ENCODE data around the gene TLE6.
A peak's percentile ranks its signal among the peaks of the same experiment; 100 is the strongest.
"Not testable (repeated sequence)": the region's sequence is repeated elsewhere in the genome, so short reads cannot be mapped to it uniquely, and the experiment has no call there.

TLE6 gene

DNA sequence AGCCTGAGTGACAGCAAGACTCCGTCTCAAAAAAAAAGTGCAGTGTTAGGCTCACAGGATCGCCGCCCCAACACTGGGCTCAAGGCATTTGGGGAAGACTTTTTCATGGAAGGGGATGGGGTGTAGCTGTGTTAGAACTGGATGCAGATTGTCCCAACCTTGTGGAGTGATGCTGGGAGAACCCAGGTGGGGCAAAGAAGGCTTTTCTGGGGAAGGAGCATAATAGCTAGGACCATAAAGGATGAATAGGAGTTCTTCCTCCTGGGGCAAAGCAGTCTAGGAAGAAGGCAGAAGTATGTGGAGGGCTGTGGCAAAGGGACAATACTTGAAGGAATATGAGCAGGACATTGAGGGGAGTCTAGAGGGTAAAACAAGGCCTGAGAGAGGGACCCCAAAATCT lies 11.2 kb downstream of the TLE6 start:
- peaks cover 0 to 8% (median 0%) of the 10 kb centered on the region in 11 experiments; a peak in 2 of 22 replicates for H3K27me3 ChIP-seq
- no peak for TF ChIP-seq Cebpa-rat (IDR thresholded peaks at IDR 0.05)

GRCh38 chr19:2989236-2989946 lies 12.0 kb downstream of the TLE6 start:
- H3K27ac ChIP-seq, result no peak overlapping the region
- H3K4me2 ChIP-seq, result no peak overlapping the region
- H3K4me1 ChIP-seq, result peaks cover 14 to 53% (median 43%) of the 10 kb centered on the region in 10 experiments; a peak in 19 of 20 replicates
- no peaks in the 10 kb centered on the region for H3K36me3 ChIP-seq
- no peak overlapping the region for H3K4me3 ChIP-seq
- TF ChIP-seq Cebpa-rat (IDR thresholded peaks at IDR 0.05), result no peak
- H3K27me3 ChIP-seq, result peaks cover 0 to 8% (median 0%) of the 10 kb centered on the region in 11 experiments; a peak in 2 of 22 replicates
- H4K20me1 ChIP-seq, result no peaks in the 10 kb centered on the region
- H3K9me3 ChIP-seq (replicated peaks in 1 of 11), result no peaks in the 10 kb centered on the region
- H3K9ac ChIP-seq, result no peak overlapping the region

More for the DNA sequence above, 11.2 kb downstream of the TLE6 start:
- H3K27ac ChIP-seq, result no peak overlapping the region
- peak overlapping the region in 3 of 11 experiments; percentile 15 to 98 (median 97); a peak in 1 of 22 replicates for H3K4me2 ChIP-seq
- H3K4me1 ChIP-seq, result peaks cover 22 to 61% (median 51%) of the 10 kb centered on the region in 10 experiments
- no peaks in the 10 kb centered on the region for H4K20me1 ChIP-seq
- H3K4me3 ChIP-seq, result no peak overlapping the region
- H3K9me3 ChIP-seq (replicated peaks in 1 of 11), result no peaks in the 10 kb centered on the region
- no peak overlapping the region for H3K9ac ChIP-seq
- no peaks in the 10 kb centered on the region for H3K36me3 ChIP-seq

DNA sequence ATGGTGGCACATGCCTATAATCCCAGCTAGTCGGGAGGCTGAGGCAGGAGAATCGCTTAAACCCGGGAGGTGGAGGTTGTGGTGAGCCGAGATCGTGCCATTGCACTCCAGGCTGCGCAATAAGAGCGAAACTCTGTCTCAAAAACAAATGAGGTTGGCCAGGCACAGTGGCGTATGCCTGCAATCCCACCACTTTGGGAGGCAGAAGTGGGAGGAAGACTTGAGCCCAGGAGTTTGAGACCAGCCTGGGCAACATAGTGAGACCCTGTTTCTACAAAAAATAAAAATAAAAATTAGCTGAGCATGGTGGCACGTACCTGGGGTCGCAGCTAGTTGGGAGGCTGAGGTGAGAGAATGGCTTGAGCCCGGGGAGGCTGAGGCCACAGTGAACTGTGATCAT lies 15.0 kb downstream of the TLE6 start:
- H3K27me3 ChIP-seq, result not testable (repeated sequence)

DNA sequence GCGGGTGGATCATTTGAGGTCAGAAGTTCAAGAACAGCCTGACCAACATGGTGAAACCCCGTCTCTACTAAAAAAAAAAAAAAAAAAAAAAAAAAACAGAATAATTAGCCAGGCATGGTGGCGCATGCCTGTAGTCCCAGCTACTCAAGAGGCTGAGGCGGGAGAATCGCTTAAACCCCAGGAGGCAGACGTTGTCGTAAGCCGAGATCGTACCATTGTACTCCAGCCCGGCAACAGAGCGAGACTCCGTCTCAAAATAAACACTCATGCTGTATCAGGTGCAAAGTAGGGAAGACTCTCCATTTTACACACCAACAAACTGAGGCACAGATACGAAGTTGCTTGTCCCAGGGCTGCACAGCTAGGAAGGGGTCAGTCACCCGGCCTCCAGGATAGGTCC lies 15.6 kb downstream of the TLE6 start:
- Histone ChIP-seq H3K4me3 (no peak overlapping the region), H3K9ac (no peak overlapping the region), H4K20me1 (no peaks in the 10 kb centered on the region), H3K9me3 (replicated peaks in 1 of 11) (no peaks in the 10 kb centered on the region), H3K4me2 (peak overlapping the region in 5 of 11 experiments; percentile 28 to 45 (median 33); a peak in 7 of 22 replicates), H3K27ac (no peak overlapping the region), H3K4me1 (peaks cover 0 to 20% (median 15%) of the 10 kb centered on the region in 10 experiments; a peak in 15 of 20 replicates), H3K27me3 (no peaks in the 10 kb centered on the region), H3K36me3 (no peaks in the 10 kb centered on the region)
- TF ChIP-seq Cebpa-rat (IDR thresholded peaks at IDR 0.05), result no peak

More for the DNA sequence above, 15.0 kb downstream of the TLE6 start:
- not testable (repeated sequence) for H3K9ac ChIP-seq; H3K36me3 ChIP-seq; H3K4me3 ChIP-seq; H3K27ac ChIP-seq; H3K9me3 ChIP-seq (replicated peaks in 1 of 11); H3K4me2 ChIP-seq; H4K20me1 ChIP-seq
- peaks cover 5 to 23% (median 18%) of the 10 kb centered on the region in 10 experiments; a peak in 19 of 20 replicates for H3K4me1 ChIP-seq

- TF ChIP-seq Cebpa-rat (IDR thresholded peaks at IDR 0.05), result no peak
- Histone ChIP-seq H3K27ac (no peak overlapping the region), H3K4me3 (no peak overlapping the region), H3K27me3 (no peaks in the 10 kb centered on the region), H3K4me2 (peak overlapping the region in 3 of 11 experiments; percentile 28 to 40 (median 29); a peak in 4 of 22 replicates), H3K4me1 (peaks cover 0 to 17% (median 9%) of the 10 kb centered on the region in 10 experiments; a peak in 9 of 20 replicates), H3K9me3 (replicated peaks in 1 of 11) (peaks cover 0 to 4% (median 1%) of the 10 kb centered on the region in 11 experiments; a peak in 14 of 22 replicates), H3K36me3 (no peaks in the 10 kb centered on the region), H3K9ac (no peak overlapping the region), H4K20me1 (no peaks in the 10 kb centered on the region)
Observed at GRCh38 chr19:2993579-2993978, 16.2 kb downstream of the TLE6 start.

DNA sequence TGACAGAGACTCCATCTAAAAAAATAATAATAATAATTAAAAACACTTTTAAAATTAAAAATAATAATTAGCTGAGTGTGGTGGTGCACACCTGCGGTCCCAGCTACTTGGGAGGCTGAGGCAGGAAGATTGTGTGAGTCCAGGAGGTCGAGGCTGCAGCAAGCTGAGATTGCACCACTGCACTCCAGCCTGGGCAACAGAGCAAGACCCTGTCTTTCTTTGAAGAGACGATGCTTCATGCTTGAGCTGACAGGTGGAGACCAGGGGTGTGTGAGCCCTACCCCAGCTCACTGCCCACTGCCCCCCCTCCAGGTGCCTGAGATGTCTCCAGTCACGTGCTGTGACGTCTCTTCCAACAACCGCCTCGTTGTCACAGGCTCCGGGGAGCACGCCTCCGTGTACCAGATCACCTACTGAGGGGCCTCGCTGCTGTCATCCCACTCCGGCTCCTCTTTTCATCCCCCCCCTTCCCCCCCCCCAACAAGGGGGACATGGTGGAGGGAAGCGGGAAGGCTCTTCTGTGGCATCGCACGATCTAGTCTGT lies 17.3 kb downstream of the TLE6 start:
- Histone ChIP-seq H3K4me1 (peaks cover 0 to 17% (median 7%) of the 10 kb centered on the region in 10 experiments; a peak in 7 of 20 replicates), H3K4me3 (no peak overlapping the region), H3K36me3 (no peaks in the 10 kb centered on the region), H3K9me3 (replicated peaks in 1 of 11) (peaks cover 5 to 14% (median 11%) of the 10 kb centered on the region in 11 experiments), H3K27ac (no peak overlapping the region), H4K20me1 (no peaks in the 10 kb centered on the region), H3K27me3 (no peaks in the 10 kb centered on the region), H3K9ac (no peak overlapping the region), H3K4me2 (no peak overlapping the region)
- TF ChIP-seq Cebpa-rat (IDR thresholded peaks at IDR 0.05), result no peak

- no peak for TF ChIP-seq Cebpa-rat (IDR thresholded peaks at IDR 0.05)
- Histone ChIP-seq H3K4me3 (no peak overlapping the region), H3K27me3 (no peaks in the 10 kb centered on the region), H3K36me3 (no peaks in the 10 kb centered on the region), H3K27ac (no peak overlapping the region), H3K4me1 (peaks cover 0 to 17% (median 7%) of the 10 kb centered on the region in 10 experiments; a peak in 7 of 20 replicates), H3K9me3 (replicated peaks in 1 of 11) (peaks cover 5 to 15% (median 11%) of the 10 kb centered on the region in 11 experiments), H3K4me2 (peak overlapping the region in 2 of 11 experiments; percentile 15; a peak in 4 of 22 replicates), H3K9ac (no peak overlapping the region), H4K20me1 (no peaks in the 10 kb centered on the region)
Observed at GRCh38 chr19:2997720-2998119, 20.4 kb downstream of the TLE6 start.

DNA sequence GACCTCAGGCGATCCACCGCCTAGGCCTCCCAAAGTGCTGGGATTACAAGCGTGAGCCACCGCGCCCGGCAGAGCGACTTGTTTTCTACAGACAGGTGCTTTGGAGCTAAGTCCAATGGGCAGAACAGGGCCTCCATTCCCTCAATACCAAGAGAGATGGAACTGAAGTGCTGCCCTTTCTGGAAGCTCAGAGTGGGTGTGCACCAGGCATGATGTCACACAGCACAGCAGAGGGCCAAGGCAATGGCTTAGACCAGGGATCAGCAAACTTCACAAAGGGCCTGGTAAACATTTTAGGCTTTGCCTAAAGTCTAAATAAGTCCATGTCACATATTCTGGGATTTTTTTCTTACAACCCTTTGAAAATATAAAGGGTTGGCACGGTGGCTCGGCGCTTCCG lies 21.3 kb downstream of the TLE6 start:
- peaks cover 5 to 15% (median 11%) of the 10 kb centered on the region in 11 experiments for H3K9me3 ChIP-seq (replicated peaks in 1 of 11)
- no peak for TF ChIP-seq Cebpa-rat (IDR thresholded peaks at IDR 0.05)
- H3K9ac ChIP-seq, result no peak overlapping the region
- H3K4me3 ChIP-seq, result no peak overlapping the region
- H3K4me1 ChIP-seq, result peaks cover 0 to 10% (median 2%) of the 10 kb centered on the region in 10 experiments; a peak in 3 of 20 replicates
- no peaks in the 10 kb centered on the region for H3K27me3 ChIP-seq
- no peaks in the 10 kb centered on the region for H4K20me1 ChIP-seq
- no peak overlapping the region for H3K4me2 ChIP-seq
- no peak overlapping the region for H3K27ac ChIP-seq
- no peaks in the 10 kb centered on the region for H3K36me3 ChIP-seq

- peaks cover 5 to 15% (median 11%) of the 10 kb centered on the region in 11 experiments for H3K9me3 ChIP-seq (replicated peaks in 1 of 11)
- no peaks in the 10 kb centered on the region; a peak in 1 of 22 replicates for H4K20me1 ChIP-seq
- H3K27ac ChIP-seq, result no peak overlapping the region
- no peak overlapping the region for H3K4me2 ChIP-seq
- no peak overlapping the region for H3K4me3 ChIP-seq
- peaks cover 0 to 10% (median 2%) of the 10 kb centered on the region in 10 experiments; a peak in 3 of 20 replicates for H3K4me1 ChIP-seq
- no peaks in the 10 kb centered on the region for H3K27me3 ChIP-seq
- H3K36me3 ChIP-seq, result no peaks in the 10 kb centered on the region
- TF ChIP-seq Cebpa-rat (IDR thresholded peaks at IDR 0.05), result no peak
- H3K9ac ChIP-seq, result no peak overlapping the region
Observed at GRCh38 chr19:3001235-3001800, 24.0 kb downstream of the TLE6 start.

Measured in BLaER1 treated with 17β-estradiol and CSF1 and Interleukin-3, amounts not matched to agents 10 nM and 100 nM (cell line).